ENCODE results near the gene MACO1.

MACO1 gene

GRCh38 chr1:25476186-25477097, 45.7 kb downstream of the MACO1 start:
- no peak for TF ChIP-seq PPARA (CRISPR knock-in tag; IDR thresholded peaks at IDR 0.05; ENCODE audit: borderline replicate concordance)
- no peak for TF ChIP-seq BACH2 (CRISPR knock-in tag; IDR thresholded peaks at IDR 0.05; ENCODE audit: borderline replicate concordance)
- TF ChIP-seq POU6F1 (CRISPR knock-in tag; IDR thresholded peaks at IDR 0.05; ENCODE audit: borderline replicate concordance, low read depth): no peak
- no peak for TF ChIP-seq ZFP30 (CRISPR knock-in tag; IDR thresholded peaks at IDR 0.05)
- no peak for TF ChIP-seq OSR1 (CRISPR knock-in tag; IDR thresholded peaks at IDR 0.05)
- no peak for TF ChIP-seq CSRNP3 (CRISPR knock-in tag; IDR thresholded peaks at IDR 0.05)
- no peak for TF ChIP-seq ISL1 (CRISPR knock-in tag; IDR thresholded peaks at IDR 0.05)
- TF ChIP-seq CREB5 (CRISPR knock-in tag; IDR thresholded peaks at IDR 0.05; ENCODE audit: low read depth): no peak
- TF ChIP-seq ARNTL (CRISPR knock-in tag; IDR thresholded peaks at IDR 0.05; ENCODE audit: borderline replicate concordance, low read depth): no peak
- TF ChIP-seq PATZ1 (CRISPR knock-in tag; IDR thresholded peaks at IDR 0.05; ENCODE audit: borderline replicate concordance): no peak
- no peak for TF ChIP-seq CSDC2 (CRISPR knock-in tag; IDR thresholded peaks at IDR 0.05)
- no peak for TF ChIP-seq ZNF565 (CRISPR knock-in tag; conservative IDR thresholded peaks at IDR 0.05; ENCODE audit: low read depth)
- TF ChIP-seq ZC3H10 (CRISPR knock-in tag; IDR thresholded peaks at IDR 0.05): no peak

GRCh38 chr1:25477448-25478034, 46.8 kb downstream of the MACO1 start:
- TF ChIP-seq CSDC2 (CRISPR knock-in tag; IDR thresholded peaks at IDR 0.05) (no peak), OSR1 (CRISPR knock-in tag; IDR thresholded peaks at IDR 0.05) (no peak)
- no peak for ATAC-seq

More at GRCh38 chr1:25476186-25477097, 45.7 kb downstream of the MACO1 start:
- ATAC-seq: no peak; the same call in 2 of the 3 replicates

- ATAC-seq: no peak
- TF ChIP-seq BACH2 (CRISPR knock-in tag; IDR thresholded peaks at IDR 0.05; ENCODE audit: borderline replicate concordance): no peak
- TF ChIP-seq GLIS3 (CRISPR knock-in tag; IDR thresholded peaks at IDR 0.05): no peak
- TF ChIP-seq ZFP3 (CRISPR knock-in tag; IDR thresholded peaks at IDR 0.05): no peak
- TF ChIP-seq ZNF8 (CRISPR knock-in tag; IDR thresholded peaks at IDR 0.05): no peak
- no peak for TF ChIP-seq ZNF565 (CRISPR knock-in tag; conservative IDR thresholded peaks at IDR 0.05; ENCODE audit: low read depth)
- TF ChIP-seq ZNF70 (CRISPR knock-in tag; IDR thresholded peaks at IDR 0.05): no peak
- no peak for TF ChIP-seq SNAI2 (CRISPR knock-in tag; IDR thresholded peaks at IDR 0.05)
Observed at GRCh38 chr1:25478633-25479032, 47.9 kb downstream of the MACO1 start.

GRCh38 chr1:25481625-25482024, 50.9 kb downstream of the MACO1 start:
- TF ChIP-seq OSR1 (CRISPR knock-in tag; IDR thresholded peaks at IDR 0.05): no peak
- TF ChIP-seq TOX (CRISPR knock-in tag; IDR thresholded peaks at IDR 0.05; ENCODE audit: borderline replicate concordance): no peak
- TF ChIP-seq ZNF70 (CRISPR knock-in tag; IDR thresholded peaks at IDR 0.05): no peak
- no peak for TF ChIP-seq GLIS3 (CRISPR knock-in tag; IDR thresholded peaks at IDR 0.05)
- no peak for TF ChIP-seq PATZ1 (CRISPR knock-in tag; IDR thresholded peaks at IDR 0.05; ENCODE audit: borderline replicate concordance)
- TF ChIP-seq CSDC2 (CRISPR knock-in tag; IDR thresholded peaks at IDR 0.05): no peak
- ATAC-seq: no peak

All from SK-N-SH treated with all-trans-retinoic acid at 6 μM for 48 hours (cell line).